Measurements from ENCODE around the gene CPLX1. TPM values are rescaled to one million over a fixed set of nuclear protein-coding genes. Genes with fewer than 3 reads are reported as not detected.
A peak's percentile ranks its signal among the peaks of the same experiment; 100 is the strongest.

The CPLX1 gene
- total RNA-seq, 1 donor from 2014 or later: 0.34 TPM

DNA sequence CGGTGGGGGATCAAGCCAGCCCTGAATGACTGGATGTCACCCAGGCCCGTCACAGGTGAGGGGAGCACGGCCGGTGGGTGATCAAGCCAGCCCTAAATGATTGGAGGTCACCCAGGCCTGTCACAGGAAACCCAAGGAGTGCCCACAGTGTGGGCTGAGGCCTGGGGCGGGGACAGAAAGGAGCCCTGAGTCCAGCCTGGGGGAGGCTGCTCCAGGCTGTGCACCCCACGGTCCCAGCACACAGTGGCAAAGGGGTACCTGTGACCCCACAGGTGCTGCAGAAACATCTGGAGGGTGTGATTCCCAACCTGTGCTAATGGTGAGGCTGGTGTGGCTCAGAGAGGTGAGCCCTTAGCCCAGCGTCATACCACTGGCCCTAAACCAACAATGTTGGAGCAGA lies 6.2 kb upstream of the CPLX1 start:
- no peak for DNase-seq

DNA sequence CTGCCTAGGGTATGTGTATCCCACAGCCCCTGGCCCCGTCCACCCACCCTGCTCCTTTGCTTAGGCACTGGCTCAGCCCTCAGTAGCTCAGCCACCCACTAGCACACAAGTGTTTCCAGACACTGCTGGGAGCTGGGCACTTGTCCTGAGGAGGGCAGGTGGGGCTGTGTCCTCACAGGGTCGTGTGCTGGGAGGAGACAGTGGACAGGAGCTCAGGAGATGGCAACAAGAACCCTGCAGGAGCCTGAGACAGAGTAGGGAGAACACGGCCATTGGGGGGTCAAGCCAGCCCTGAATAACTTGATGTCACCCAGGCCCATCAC lies 5.5 kb upstream of the CPLX1 start:
- DNase-seq: no peak

- no peak for DNase-seq
Measured at GRCh38 chr4:830601-831482, 4.9 kb upstream of the CPLX1 start.

GRCh38 chr4:829761-830600 lies 4.1 kb upstream of the CPLX1 start:
- no peak for DNase-seq

DNA sequence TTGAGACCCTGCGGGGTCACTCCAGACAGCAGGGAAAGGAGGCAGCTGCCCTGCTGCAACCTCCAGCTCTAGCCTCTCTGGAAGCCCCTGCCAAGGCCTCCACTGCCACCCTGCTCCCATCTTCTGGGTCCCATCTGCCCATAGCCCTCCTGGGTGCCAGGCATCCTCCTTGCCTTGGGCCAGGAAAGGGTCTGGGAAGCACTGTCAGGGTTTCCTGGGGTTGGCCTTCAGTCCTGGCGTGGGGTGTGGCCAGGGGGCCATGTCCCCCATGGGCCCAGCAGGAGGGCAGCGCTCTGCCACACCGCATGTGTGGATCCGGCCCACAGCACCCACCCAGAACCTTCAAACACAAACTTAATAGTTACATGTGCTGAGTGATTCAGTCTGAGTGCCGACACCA lies 3.4 kb upstream of the CPLX1 start:
- DNase-seq: no peak

DNA sequence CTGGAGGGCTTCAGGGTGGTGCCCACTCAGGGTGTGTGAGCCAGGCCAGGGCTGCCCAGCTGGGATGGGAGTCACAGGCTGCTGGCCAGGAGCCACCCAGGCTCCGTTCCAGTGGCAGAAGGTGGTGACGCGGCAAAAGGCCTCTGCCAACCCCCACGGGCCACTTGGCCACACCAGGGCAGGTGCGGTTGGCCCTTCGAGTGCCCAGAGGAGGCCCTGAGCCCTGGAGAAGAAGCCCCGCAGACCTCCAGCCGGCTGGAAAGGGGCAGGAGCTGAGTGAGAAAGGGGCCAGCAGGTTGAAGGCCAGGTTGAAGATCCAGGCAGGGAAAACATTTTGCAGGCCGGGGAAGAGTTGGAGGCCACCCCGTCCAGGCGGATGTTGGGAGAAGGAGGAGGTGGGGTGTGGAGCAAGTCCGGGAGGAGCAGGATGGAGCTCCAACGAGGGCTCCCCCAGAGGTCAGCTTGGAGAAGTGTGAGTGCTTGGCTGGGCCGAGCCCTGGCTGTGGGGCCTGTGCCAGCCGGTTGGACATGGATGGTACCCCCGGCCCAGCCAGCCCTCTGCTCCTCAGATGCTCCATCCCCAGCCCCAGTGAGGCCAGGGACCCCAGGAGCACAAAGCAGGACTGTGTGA lies 2.8 kb upstream of the CPLX1 start:
- DNase-seq: peak; percentile 21

GRCh38 chr4:827209-828081 lies 1.5 kb upstream of the CPLX1 start:
- DNase-seq: no peak

DNA sequence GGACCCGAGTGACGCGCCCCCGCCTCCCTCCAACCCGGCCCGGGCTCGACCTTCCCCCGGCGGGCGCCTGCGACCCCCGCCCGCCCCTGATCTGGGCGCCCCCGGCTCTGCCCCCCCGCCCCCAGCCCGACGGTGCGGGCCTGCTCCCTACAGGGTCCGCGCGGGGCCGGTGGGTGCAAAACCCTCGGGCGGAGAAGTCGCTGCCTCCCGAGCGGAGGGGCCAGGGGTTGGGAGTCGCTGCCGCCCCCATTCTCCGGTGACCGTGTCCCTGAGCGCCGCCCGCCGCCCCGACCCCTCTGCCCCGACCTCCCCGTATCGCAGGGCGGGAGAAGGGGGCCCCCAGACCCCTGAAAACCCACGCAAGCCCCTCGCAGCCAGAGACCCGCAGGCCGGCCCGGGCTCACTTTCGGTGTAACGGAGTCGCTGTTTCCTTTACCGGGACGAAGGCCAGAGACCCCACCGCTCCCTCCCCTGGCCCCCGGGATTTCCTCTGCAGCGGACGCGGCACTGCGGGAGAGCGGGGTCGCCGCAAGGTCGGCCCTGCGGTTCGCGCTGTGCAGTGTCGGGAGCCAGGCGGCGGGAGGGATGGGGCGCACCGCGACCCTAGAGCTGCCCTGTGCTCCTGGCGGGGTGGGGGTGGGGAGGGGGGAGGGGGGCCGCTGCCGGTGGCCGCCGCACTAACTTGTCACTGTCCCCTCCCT lies 729 bp upstream of the CPLX1 start:
- DNase-seq: no peak

GRCh38 chr4:825063-825970 lies 612 bp downstream of the CPLX1 start:
- DNase-seq: peak; percentile 23

DNA sequence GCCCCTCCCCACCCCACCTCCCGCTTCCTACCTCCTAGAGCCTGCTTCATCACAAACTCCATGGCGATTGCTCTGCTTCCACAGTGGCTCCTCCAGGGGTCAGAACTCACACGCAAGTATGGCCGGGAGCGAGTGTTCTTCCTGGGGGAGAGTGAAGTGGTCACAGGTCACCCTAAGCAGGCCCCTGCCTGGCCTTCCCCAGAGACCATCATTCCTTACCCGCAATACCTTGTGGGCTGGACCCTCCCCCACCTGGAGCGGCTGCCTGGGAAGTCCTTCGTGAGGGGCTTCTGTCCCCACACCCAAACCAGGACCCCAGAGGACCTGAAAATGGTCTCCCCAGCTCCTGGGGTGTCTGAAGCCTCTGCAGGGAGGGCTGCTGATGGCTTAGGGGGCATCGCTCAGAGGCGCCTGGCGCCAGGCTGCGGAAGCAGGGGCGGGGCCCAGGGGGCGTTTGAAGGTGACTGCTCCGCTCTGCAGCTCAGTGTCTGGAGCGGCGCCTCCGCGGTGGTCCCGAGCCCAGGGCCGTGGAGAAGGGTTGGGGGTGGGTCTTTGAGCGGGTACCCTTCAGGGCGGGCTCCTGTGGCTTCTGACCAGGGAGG lies 1.4 kb downstream of the CPLX1 start:
- no peak for DNase-seq

- DNase-seq: no peak
Measured at GRCh38 chr4:823761-824460, 2.0 kb downstream of the CPLX1 start.

GRCh38 chr4:823176-823760 lies 2.7 kb downstream of the CPLX1 start:
- DNase-seq: no peak

DNA sequence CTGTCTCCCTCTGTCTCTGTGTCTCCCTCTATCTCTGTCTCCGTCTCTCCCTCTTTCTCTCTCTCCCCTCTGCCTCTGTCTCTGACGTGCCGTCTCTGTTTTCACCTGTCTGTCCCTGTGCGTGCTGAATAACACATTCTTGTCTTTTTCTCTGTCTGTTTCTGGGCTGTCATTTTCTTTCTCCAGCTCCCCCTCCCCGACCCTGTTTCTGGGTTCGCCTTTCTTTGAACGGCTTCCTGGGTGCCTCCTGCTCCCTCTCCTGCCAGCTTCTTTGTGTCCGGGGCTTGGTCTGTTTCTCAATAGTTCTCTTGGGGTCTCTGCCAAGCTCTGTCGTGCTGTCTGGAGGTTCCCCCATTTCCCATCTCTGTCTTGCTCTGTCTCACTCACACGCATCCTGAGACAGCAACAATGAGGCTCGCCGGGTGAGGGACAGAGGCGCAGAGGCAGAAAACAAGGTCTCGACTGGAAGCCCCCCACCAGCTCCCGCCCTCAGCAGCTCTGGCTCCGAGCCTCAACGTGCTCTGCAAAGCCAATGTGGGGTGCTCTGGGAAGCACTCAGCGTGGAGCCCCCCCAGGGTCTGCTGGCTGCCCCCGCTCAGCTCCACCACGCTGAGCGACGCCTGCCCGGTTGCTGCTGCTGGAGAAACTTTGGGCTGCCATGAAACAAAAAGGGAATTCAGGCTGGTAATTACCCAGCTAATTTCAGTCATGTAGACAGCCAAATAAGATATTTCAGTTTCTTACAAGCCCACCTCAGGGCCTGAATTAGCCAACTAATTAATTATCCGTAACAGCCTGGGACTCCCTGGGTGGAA lies 3.4 kb downstream of the CPLX1 start:
- DNase-seq: no peak

DNA sequence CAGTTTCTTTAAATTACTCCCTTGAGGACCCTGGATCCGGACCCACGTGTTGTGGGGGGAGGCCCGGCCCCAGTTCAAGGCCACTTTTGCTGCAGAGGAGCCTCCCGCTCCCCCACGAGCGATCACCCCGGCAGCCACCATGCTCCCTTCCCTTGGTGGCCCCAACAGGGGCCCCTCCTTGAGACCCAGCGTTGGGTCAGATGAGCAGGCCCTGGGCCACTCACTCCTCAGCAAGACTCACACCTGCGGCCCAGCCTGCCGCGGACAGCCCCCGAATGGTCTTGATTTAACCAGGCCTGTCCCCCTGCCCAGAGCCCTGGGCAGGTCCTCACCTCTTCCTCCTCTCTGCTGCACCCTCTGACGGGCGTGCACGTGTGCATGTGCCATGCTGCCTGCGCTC lies 4.3 kb downstream of the CPLX1 start:
- DNase-seq: no peak

GRCh38 chr4:821181-821591 lies 4.7 kb downstream of the CPLX1 start:
- DNase-seq: no peak

GRCh38 chr4:820230-821172 lies 5.4 kb downstream of the CPLX1 start:
- no peak for DNase-seq
